Sigmoid colon (tissue), 7 donors: Measurements from ENCODE around the gene SSBP3. TPM values are rescaled to one million over a fixed set of nuclear protein-coding genes. Genes with fewer than 3 reads are reported as not detected.

Experiments
- DNase-seq: peaks from one replicate; pipeline ENCODE4 v3.0.0-alpha.2; 2019
- H3K27ac ChIP-seq, 4 donors: fragments of 200-600 bp; sonication (generic); one replicate each; pipeline ENCODE4 v1.5.1; 2016 to 2019; ENCODE audit warnings: mild to moderate bottlenecking in 1 of 4
- H3K27me3 ChIP-seq, 3 donors: fragments of 200-600 bp; sonication (generic); one replicate each; pipeline ENCODE4 v1.5.1; 2019; ENCODE audit warnings: mild to moderate bottlenecking in 1 of 3
- H3K36me3 ChIP-seq, 4 donors: fragments of 200-600 bp; sonication (generic); one replicate each; pipeline ENCODE4 v1.5.1; 2016 to 2019
- H3K4me1 ChIP-seq, 4 donors: fragments of 200-600 bp; sonication (generic); one replicate each; pipeline ENCODE4 v1.5.1; 2017 to 2019
- H3K4me3 ChIP-seq, 4 donors: fragments of 200-600 bp; sonication (generic); one replicate each; pipeline ENCODE4 v1.5.1; 2017 to 2019; ENCODE audit warnings: mild to moderate bottlenecking in 2 of 4, moderate library complexity in 1 of 4
- H3K9me3 ChIP-seq, 4 donors: fragments of 200-600 bp in 3 of 4; sonication (generic) in 3 of 4; one replicate each; pipeline versions ENCODE4 v1.5.1 to v1.6.1; 2013 to 2019
- EP300 ChIP-seq, 4 donors: sonication (generic); formaldehyde crosslinking; IDR thresholded peaks; one replicate each; pipeline ENCODE4 v1.6.1; 2017; ENCODE audit warnings: antibody characterized with exemption in 4 of 4
- POLR2A ChIP-seq, 2 donors: fragments of 450-650 bp; IDR thresholded peaks; one replicate each; pipeline ENCODE4 v1.6.1; 2016; ENCODE audit warnings: antibody characterized with exemption in 2 of 2, mild to moderate bottlenecking in 2 of 2, moderate library complexity in 2 of 2
- POLR2AphosphoS5 ChIP-seq, 4 donors: sonication (generic); formaldehyde crosslinking; IDR thresholded peaks; one replicate each; pipeline ENCODE4 v1.6.1; 2017; ENCODE audit warnings: antibody characterized with exemption in 4 of 4
- WGBS, 2 donors: extraction: QIAGEN DNeasy Blood & Tissue Kit; methylation state at CpG; one replicate each; pipeline ENCODE4 v1.1.7; 2013; 5-methylcytosine and 5-hydroxymethylcytosine counted together
- intact Hi-C: fragments of 100-400 bp; cut with DNase I; formaldehyde crosslinking; loops from one replicate; pipeline ENCODE4 v1.15.1; 2023
- polyA plus RNA-seq, 3 donors: library from polyadenylated mRNA; stranded (reverse); fragments of 200-250 nt; gene quantifications; one replicate each; pipeline ENCODE4 v1.2.3, GENCODE V29; 2013
- total RNA-seq, 4 donors: library from RNA; depleted of rRNA; stranded (reverse); fragments of >200 nt; gene quantifications; one replicate each; pipeline ENCODE4 v1.1.0, GENCODE V29; 2016
- TF ChIP-seq, protein P1 (sequence below), 4 experiments: fragments of 450-650 bp in 3 of 4; fragments of 200-600 bp in 1 of 4; IDR thresholded peaks; one replicate each; pipeline ENCODE4 v1.5.1; 2016 to 2019; ENCODE audit warnings: antibody characterized with exemption in 4 of 4, mild to moderate bottlenecking in 3 of 4, moderate library complexity in 2 of 4
- donor health status: healthy with polysubstance abuse.
- donor health status: Bipolar disorder and iron deficiency.
- donor health status: healthy.

Gene SSBP3
- total and polyA plus RNA-seq, 7 donors, result 27.4 to 62.5 (median 38.5) TPM

DNA sequence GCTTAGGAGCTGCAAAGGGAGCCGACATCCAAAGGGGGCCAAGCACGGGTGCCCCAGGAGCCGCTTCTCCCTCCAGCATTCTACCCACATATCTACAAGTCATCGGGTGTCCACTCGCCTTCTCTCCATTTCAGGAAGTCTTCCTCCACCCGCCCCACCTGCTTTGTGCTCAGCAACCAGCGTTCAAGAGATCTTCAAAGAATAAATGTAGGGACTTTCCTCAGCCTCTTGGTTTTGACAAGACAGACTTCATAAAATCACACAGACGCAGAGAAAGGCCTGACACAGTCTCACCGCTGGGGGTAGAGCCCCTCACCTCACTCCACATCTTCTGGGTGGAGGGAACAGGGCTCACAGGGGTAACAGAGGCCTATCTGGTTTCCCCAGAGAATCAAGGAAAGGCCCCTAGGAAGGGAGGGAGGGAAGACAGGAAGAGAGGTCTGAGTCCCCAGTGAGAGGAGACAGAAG is 49.5 kb downstream of the SSBP3 start:
- no peak overlapping the region for H3K4me3 ChIP-seq
- no peaks in the 10 kb centered on the region for H3K27me3 ChIP-seq
- no peak for DNase-seq
- no peak overlapping the region for H3K27ac ChIP-seq
- TF ChIP-seq, protein P1, sequence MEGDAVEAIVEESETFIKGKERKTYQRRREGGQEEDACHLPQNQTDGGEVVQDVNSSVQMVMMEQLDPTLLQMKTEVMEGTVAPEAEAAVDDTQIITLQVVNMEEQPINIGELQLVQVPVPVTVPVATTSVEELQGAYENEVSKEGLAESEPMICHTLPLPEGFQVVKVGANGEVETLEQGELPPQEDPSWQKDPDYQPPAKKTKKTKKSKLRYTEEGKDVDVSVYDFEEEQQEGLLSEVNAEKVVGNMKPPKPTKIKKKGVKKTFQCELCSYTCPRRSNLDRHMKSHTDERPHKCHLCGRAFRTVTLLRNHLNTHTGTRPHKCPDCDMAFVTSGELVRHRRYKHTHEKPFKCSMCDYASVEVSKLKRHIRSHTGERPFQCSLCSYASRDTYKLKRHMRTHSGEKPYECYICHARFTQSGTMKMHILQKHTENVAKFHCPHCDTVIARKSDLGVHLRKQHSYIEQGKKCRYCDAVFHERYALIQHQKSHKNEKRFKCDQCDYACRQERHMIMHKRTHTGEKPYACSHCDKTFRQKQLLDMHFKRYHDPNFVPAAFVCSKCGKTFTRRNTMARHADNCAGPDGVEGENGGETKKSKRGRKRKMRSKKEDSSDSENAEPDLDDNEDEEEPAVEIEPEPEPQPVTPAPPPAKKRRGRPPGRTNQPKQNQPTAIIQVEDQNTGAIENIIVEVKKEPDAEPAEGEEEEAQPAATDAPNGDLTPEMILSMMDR (IDR thresholded peaks at IDR 0.05), result no peak
- H3K4me1 ChIP-seq, result peaks cover 0 to 86% (median 67%) of the 10 kb centered on the region in 4 donors
- intact Hi-C loops, result no loop called here
- 14 to 28% methylated on average over 9 of the region's 9 CpGs for WGBS, 2 donors
- no peaks in the 10 kb centered on the region for H3K9me3 ChIP-seq
- H3K36me3 ChIP-seq, result no peaks in the 10 kb centered on the region

- no peak overlapping the region for H3K4me3 ChIP-seq
- H3K36me3 ChIP-seq, result no peaks in the 10 kb centered on the region
- DNase-seq, result no peak
- TF ChIP-seq EP300 (IDR thresholded peaks at IDR 0.05) (no peak), POLR2AphosphoS5 (IDR thresholded peaks at IDR 0.05) (no peak), POLR2A (IDR thresholded peaks at IDR 0.05) (no peak)
- TF ChIP-seq, protein P1 (IDR thresholded peaks at IDR 0.05), result no peak
- H3K4me1 ChIP-seq, result peaks cover 0 to 87% (median 72%) of the 10 kb centered on the region in 4 donors
- H3K9me3 ChIP-seq, result no peaks in the 10 kb centered on the region
- intact Hi-C loops, result no loop called here
- H3K27ac ChIP-seq, result no peak overlapping the region
- 15 to 25% methylated on average over 31 of the region's 31 CpGs for WGBS, 2 donors
- H3K27me3 ChIP-seq, result no peaks in the 10 kb centered on the region
Measured at GRCh38 chr1:54355931-54356679, 50.1 kb downstream of the SSBP3 start.

DNA sequence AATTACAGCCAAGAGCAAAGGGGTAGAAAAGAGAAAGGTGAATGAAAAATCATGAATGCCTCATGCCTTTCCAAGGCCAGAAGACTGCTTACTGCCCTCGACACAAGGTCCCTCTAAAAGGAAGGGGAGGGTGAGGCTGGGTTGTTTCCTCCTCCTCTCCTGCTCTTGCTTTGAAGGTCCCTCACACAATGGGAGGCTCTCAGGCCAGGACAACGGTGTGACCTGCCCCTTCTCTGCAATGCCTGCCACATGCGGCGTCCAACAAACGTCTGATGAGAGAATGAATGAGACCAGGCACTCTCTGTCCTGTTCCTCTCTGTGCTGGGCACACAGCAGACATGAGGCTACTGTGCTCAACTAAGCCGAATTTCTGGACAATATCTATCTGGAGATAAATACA is 51.3 kb downstream of the SSBP3 start:
- WGBS, 2 donors, result 61 to 71% methylated on average over 6 of the region's 6 CpGs
- no peak overlapping the region for H3K27ac ChIP-seq
- intact Hi-C loops, result loop anchor here (5.0 kb wide), 1 partner anchor 93 kb away; no protein-coding TSS in a partner anchor
- no peaks in the 10 kb centered on the region for H3K9me3 ChIP-seq
- no peak overlapping the region for H3K4me3 ChIP-seq
- peaks cover 0 to 94% (median 81%) of the 10 kb centered on the region in 4 donors for H3K4me1 ChIP-seq
- H3K36me3 ChIP-seq, result no peaks in the 10 kb centered on the region
- TF ChIP-seq POLR2AphosphoS5 (IDR thresholded peaks at IDR 0.05), result no peak
- TF ChIP-seq POLR2A (IDR thresholded peaks at IDR 0.05), result no peak
- DNase-seq, result no peak
- no peaks in the 10 kb centered on the region for H3K27me3 ChIP-seq

DNA sequence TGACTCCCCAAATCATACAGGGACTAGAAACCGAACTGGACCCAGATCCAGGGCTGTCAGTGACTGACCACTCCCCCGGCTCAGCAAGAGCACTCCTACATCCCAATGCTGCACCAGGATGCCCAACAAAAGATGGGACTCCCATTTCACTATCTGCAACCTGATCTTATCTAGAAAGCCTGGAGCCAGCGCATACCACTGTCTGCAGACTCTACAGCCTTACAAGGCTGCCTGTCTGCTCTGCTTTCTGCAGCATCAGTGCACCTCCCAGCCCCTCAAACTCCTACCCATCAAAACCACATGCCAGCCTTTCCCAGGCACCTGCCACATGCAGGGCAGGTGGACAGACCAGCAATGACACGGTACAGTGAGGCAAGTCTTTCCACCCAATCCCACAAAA is 52.2 kb downstream of the SSBP3 start:
- no peak overlapping the region for H3K27ac ChIP-seq
- WGBS, 2 donors, result 90 to 92% methylated on average over 4 of the region's 4 CpGs
- peaks cover 0 to 94% (median 81%) of the 10 kb centered on the region in 4 donors for H3K4me1 ChIP-seq
- intact Hi-C loops, result loop anchor here (5.0 kb wide), 1 partner anchor 92 kb away; no protein-coding TSS in a partner anchor
- H3K36me3 ChIP-seq, result no peaks in the 10 kb centered on the region
- DNase-seq, result no peak
- H3K27me3 ChIP-seq, result no peaks in the 10 kb centered on the region
- TF ChIP-seq POLR2AphosphoS5 (IDR thresholded peaks at IDR 0.05), result no peak
- no peak for TF ChIP-seq POLR2A (IDR thresholded peaks at IDR 0.05)
- TF ChIP-seq, protein P1 (IDR thresholded peaks at IDR 0.05), result no peak
- no peak for TF ChIP-seq EP300 (IDR thresholded peaks at IDR 0.05)
- H3K4me3 ChIP-seq, result no peak overlapping the region
- H3K9me3 ChIP-seq, result no peaks in the 10 kb centered on the region

- intact Hi-C loops, result loop anchor here (5.0 kb wide), 1 partner anchor 90 kb away; no protein-coding TSS in a partner anchor
- Histone ChIP-seq H3K36me3 (no peaks in the 10 kb centered on the region), H3K4me1 (peaks cover 0 to 84% (median 71%) of the 10 kb centered on the region in 4 donors), H3K9me3 (no peaks in the 10 kb centered on the region), H3K27me3 (no peaks in the 10 kb centered on the region), H3K27ac (no peak overlapping the region), H3K4me3 (no peak overlapping the region)
- TF ChIP-seq POLR2AphosphoS5 (IDR thresholded peaks at IDR 0.05), result no peak
- no peak for TF ChIP-seq EP300 (IDR thresholded peaks at IDR 0.05)
- TF ChIP-seq, protein P1 (IDR thresholded peaks at IDR 0.05), result no peak
- TF ChIP-seq POLR2A (IDR thresholded peaks at IDR 0.05), result no peak
- no peak for DNase-seq
- 84 to 89% methylated on average over 17 of the region's 17 CpGs for WGBS, 2 donors
Measured at GRCh38 chr1:54352755-54353154, 53.4 kb downstream of the SSBP3 start.
